Caco-2 (cell line): Measurements from ENCODE around the gene KLHDC7A. TPM values are rescaled to one million over a fixed set of nuclear protein-coding genes. Genes with fewer than 3 reads are reported as not detected.

Experiments used
- BruUV-seq: library from RNA; stranded (reverse); fragments of 400-500 nt; replicated peaks from 2 replicates; lab custom pipeline; 2021; lab: Mats Ljungman, UMichigan
- CTCF ChIA-PET: fragments of 300-600 bp; sonication (Branson Sonifier 250); formaldehyde crosslinking; loops from one replicate; lab custom pipeline; 2022; ENCODE audit warnings: antibody characterized with exemption; lab: Charles Lee
- POLR2A ChIA-PET: fragments of 300-600 bp; sonication (Branson Sonifier 250); formaldehyde crosslinking; loops from one replicate; lab custom pipeline; 2022; ENCODE audit warnings: antibody characterized with exemption; lab: Charles Lee
- DNase-seq, 2 experiments: peaks; one replicate each; pipeline versions ENCODE4 v3.0.0 to v3.0.0-alpha.2; 2020 to 2022
- H3K27me3 ChIP-seq: replicated peaks from 2 replicates; pipeline ENCODE4 v1.6.0; 2011; ENCODE audit warnings: low read length; ENCODE audit not compliant: control insufficient read depth, insufficient read depth
- H3K36me3 ChIP-seq: 2 replicates; pipeline ENCODE4 v1.5.1; 2011; ENCODE audit warnings: low read length; ENCODE audit not compliant: control insufficient read depth, insufficient read depth
- H3K4me1 ChIP-seq: fragments of 250-450 bp; sonication (Bioruptor Pico); 2 replicates; pipeline ENCODE4 v1.5.1; 2020; ENCODE audit warnings: mild to moderate bottlenecking
- H3K4me3 ChIP-seq: 2 replicates; pipeline ENCODE4 v1.5.1; 2011; ENCODE audit warnings: low read depth, mild to moderate bottlenecking, control low read depth, low read length
- H3K9me3 ChIP-seq: fragments of 250-450 bp; sonication (Bioruptor Pico); 2 replicates; pipeline ENCODE4 v1.5.1; 2020; ENCODE audit warnings: mild to moderate bottlenecking, moderate library complexity
- H3K27ac Mint-ChIP-seq: one replicate; pipeline ENCODE4 v1.8.0; 2022; ENCODE audit warnings: mixed read lengths; ENCODE audit not compliant: unreplicated experiment
- H3K27me3 Mint-ChIP-seq: one replicate; pipeline ENCODE4 v1.8.0; 2022; ENCODE audit warnings: mixed read lengths; ENCODE audit not compliant: insufficient read depth, unreplicated experiment
- H3K36me3 Mint-ChIP-seq: one replicate; pipeline ENCODE4 v1.8.0; 2022; ENCODE audit warnings: mild to moderate bottlenecking, mixed read lengths; ENCODE audit not compliant: insufficient read depth, unreplicated experiment
- H3K4me1 Mint-ChIP-seq: one replicate; pipeline ENCODE4 v1.8.0; 2022; ENCODE audit warnings: low read depth, mixed read lengths; ENCODE audit not compliant: unreplicated experiment
- H3K4me3 Mint-ChIP-seq: one replicate; pipeline ENCODE4 v1.8.0; 2022; ENCODE audit warnings: mild to moderate bottlenecking, moderate library complexity, mixed read lengths; ENCODE audit not compliant: unreplicated experiment
- H3K9me3 Mint-ChIP-seq: one replicate; pipeline ENCODE4 v1.8.0; 2022; ENCODE audit warnings: mixed read lengths; ENCODE audit not compliant: unreplicated experiment
- intact Hi-C: fragments of 100-400 bp; cut with micrococcal nuclease; formaldehyde crosslinking; loops from one replicate; pipeline ENCODE4 v1.10.0; 2022; ENCODE audit not compliant: unreplicated experiment
- total RNA-seq: library from RNA; stranded (reverse); gene quantifications from 2 replicates; pipeline ENCODE4 v1.2.3, GENCODE V29; 2022
- TF ChIP-seq, protein P1 (sequence below), 2 experiments: fragments of 200-600 bp in 1 of 2; IDR thresholded peaks; 1 replicate in 1 of 2; 2 replicates in 1 of 2; pipeline versions ENCODE4 v1.5.1 to v1.8.0; 2011 to 2022; ENCODE audit warnings: antibody characterized with exemption in 1 of 2, control low read depth in 1 of 2, inconsistent platforms in 1 of 2, low read depth in 1 of 2, low read length in 1 of 2, mild to moderate bottlenecking in 1 of 2, moderate library complexity in 1 of 2; ENCODE audit not compliant: insufficient read depth in 1 of 2, severe bottlenecking in 1 of 2, unreplicated experiment in 1 of 2

The KLHDC7A gene
- total RNA-seq, 1 experiment from 2014 or later, result 6.1 TPM

DNA sequence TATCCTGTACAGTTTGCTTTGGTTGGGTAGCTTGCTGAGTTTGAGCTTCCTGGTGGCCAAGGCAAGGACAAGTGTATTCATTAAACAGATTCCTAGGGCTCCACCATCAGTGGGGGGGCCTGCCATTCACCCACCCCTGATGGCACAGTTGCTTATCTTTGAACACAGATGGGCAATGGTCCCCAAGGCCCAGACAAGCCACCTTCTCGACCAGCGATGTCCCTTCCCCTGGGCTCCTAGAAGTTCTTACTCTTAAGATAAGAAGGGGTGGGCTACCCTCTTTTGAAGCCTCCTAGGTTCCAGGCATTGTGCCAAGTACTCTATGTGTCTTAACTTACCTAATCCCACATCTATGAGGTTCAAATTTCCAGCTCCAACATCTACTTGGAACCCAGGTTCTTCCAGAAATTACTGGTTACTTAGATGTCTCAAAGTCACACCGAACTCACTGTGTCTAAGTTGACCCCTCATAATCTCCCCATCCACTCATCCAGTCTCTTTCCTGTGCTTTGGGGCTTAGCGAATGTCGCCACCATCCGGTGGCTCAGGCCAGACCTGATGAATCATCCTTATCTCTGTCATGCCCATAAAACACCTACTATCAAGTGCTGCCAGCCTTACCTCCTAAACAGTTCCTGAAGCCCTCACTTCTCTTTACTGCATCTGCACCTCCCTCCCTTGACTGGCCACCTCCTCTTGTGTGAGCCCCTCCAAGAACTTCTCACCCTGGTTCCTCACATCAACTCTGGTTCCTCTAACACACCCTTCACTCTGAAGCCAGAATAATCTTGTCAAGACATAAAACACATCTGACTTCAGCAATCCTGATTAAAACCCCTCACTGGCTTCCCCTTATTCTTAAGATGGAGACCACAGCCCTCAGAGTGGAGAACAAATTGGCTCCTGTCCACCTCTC is 50.1 kb downstream of the KLHDC7A start:
- Mint-ChIP-seq H3K4me3 (no peak overlapping the region), H3K36me3 (no peaks in the 10 kb centered on the region), H3K9me3 (no peaks in the 10 kb centered on the region), H3K4me1 (peaks cover 7% of the 10 kb centered on the region), H3K27me3 (peaks cover 22% of the 10 kb centered on the region), H3K27ac (no peak overlapping the region)
- intact Hi-C loops, result no loop called here
- ChIA-PET CTCF (no interaction called here), POLR2A (no interaction called here)
- H3K9me3 ChIP-seq, result no peaks in the 10 kb centered on the region
- H3K4me3 ChIP-seq, result no peak overlapping the region
- DNase-seq, result peak in 1 of 2 experiments; percentile 39
- BruUV-seq, result no TSS peak
- H3K27me3 ChIP-seq, result no peaks in the 10 kb centered on the region; the same call in 1 of the 2 replicates
- TF ChIP-seq, protein P1, sequence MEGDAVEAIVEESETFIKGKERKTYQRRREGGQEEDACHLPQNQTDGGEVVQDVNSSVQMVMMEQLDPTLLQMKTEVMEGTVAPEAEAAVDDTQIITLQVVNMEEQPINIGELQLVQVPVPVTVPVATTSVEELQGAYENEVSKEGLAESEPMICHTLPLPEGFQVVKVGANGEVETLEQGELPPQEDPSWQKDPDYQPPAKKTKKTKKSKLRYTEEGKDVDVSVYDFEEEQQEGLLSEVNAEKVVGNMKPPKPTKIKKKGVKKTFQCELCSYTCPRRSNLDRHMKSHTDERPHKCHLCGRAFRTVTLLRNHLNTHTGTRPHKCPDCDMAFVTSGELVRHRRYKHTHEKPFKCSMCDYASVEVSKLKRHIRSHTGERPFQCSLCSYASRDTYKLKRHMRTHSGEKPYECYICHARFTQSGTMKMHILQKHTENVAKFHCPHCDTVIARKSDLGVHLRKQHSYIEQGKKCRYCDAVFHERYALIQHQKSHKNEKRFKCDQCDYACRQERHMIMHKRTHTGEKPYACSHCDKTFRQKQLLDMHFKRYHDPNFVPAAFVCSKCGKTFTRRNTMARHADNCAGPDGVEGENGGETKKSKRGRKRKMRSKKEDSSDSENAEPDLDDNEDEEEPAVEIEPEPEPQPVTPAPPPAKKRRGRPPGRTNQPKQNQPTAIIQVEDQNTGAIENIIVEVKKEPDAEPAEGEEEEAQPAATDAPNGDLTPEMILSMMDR (IDR thresholded peaks at IDR 0.05; ENCODE audit: insufficient read depth in 1 of 2, low read depth in 1 of 2, low read length in 1 of 2, severe bottlenecking in 1 of 2, unreplicated experiment in 1 of 2), result peak in 1 of 2 experiments; percentile 61
- no peaks in the 10 kb centered on the region for H3K4me1 ChIP-seq
- H3K36me3 ChIP-seq, result no peaks in the 10 kb centered on the region

GRCh38 chr1:18531503-18531845 is 50.7 kb downstream of the KLHDC7A start:
- Histone ChIP-seq H3K4me3 (no peak overlapping the region), H3K27me3 (no peaks in the 10 kb centered on the region; the same call in 1 of the 2 replicates), H3K9me3 (no peaks in the 10 kb centered on the region), H3K36me3 (no peaks in the 10 kb centered on the region), H3K4me1 (no peaks in the 10 kb centered on the region)
- DNase-seq, result no peak
- Mint-ChIP-seq H3K27me3 (peaks cover 22% of the 10 kb centered on the region), H3K9me3 (no peaks in the 10 kb centered on the region), H3K4me1 (peaks cover 7% of the 10 kb centered on the region), H3K36me3 (no peaks in the 10 kb centered on the region), H3K4me3 (no peak overlapping the region), H3K27ac (no peak overlapping the region)
- POLR2A ChIA-PET, result no interaction called here
- TF ChIP-seq, protein P1 (IDR thresholded peaks at IDR 0.05; ENCODE audit: insufficient read depth in 1 of 2, low read depth in 1 of 2, low read length in 1 of 2, severe bottlenecking in 1 of 2, unreplicated experiment in 1 of 2), result no peak
- CTCF ChIA-PET, result no interaction called here
- intact Hi-C loops, result no loop called here
- BruUV-seq, result no TSS peak

- Mint-ChIP-seq H3K4me1 (peaks cover 7% of the 10 kb centered on the region), H3K27ac (no peak overlapping the region), H3K27me3 (peaks cover 22% of the 10 kb centered on the region), H3K36me3 (no peaks in the 10 kb centered on the region), H3K4me3 (no peak overlapping the region), H3K9me3 (no peaks in the 10 kb centered on the region)
- POLR2A ChIA-PET, result no interaction called here
- intact Hi-C loops, result no loop called here
- BruUV-seq, result no TSS peak
- CTCF ChIA-PET, result no interaction called here
- TF ChIP-seq, protein P1 (IDR thresholded peaks at IDR 0.05; ENCODE audit: insufficient read depth in 1 of 2, low read depth in 1 of 2, low read length in 1 of 2, severe bottlenecking in 1 of 2, unreplicated experiment in 1 of 2), result no peak
- H3K9me3 ChIP-seq, result no peaks in the 10 kb centered on the region
- no peaks in the 10 kb centered on the region for H3K36me3 ChIP-seq
- no peak overlapping the region for H3K4me3 ChIP-seq
- no peaks in the 10 kb centered on the region for H3K4me1 ChIP-seq
- no peaks in the 10 kb centered on the region; the same call in 1 of the 2 replicates for H3K27me3 ChIP-seq
- no peak for DNase-seq
These were observed 51.9 kb downstream of the KLHDC7A start for GRCh38 chr1:18532390-18533170.
